Measurements from ENCODE around the gene SGPL1.

The SGPL1 gene

GRCh38 chr10:70885481-70885880, 69.7 kb downstream of the SGPL1 start:
- Mint-ChIP-seq H3K4me1 (ENCODE audit: low read depth) (peaks cover 13% of the 10 kb centered on the region), H3K36me3 (ENCODE audit: low read depth) (peaks cover 10% of the 10 kb centered on the region), H3K27ac (no peak overlapping the region), H3K4me3 (no peak overlapping the region), H3K9me3 (no peaks in the 10 kb centered on the region), H3K27me3 (ENCODE audit: low read depth) (no peaks in the 10 kb centered on the region)
- DNase-seq (ENCODE audit: low spot score) = no peak

GRCh38 chr10:70885931-70886903, 70.5 kb downstream of the SGPL1 start:
- peak overlapping the region; percentile 3 for H3K4me3 Mint-ChIP-seq
- peak overlapping the region; percentile 3 for H3K27ac Mint-ChIP-seq

GRCh38 chr10:70886921-70887665, 71.3 kb downstream of the SGPL1 start:
- H3K36me3 Mint-ChIP-seq (ENCODE audit: low read depth) = peaks cover 10% of the 10 kb centered on the region
- H3K9me3 Mint-ChIP-seq = no peaks in the 10 kb centered on the region
- peak overlapping the region; percentile 72 for H3K4me3 Mint-ChIP-seq
- DNase-seq (ENCODE audit: low spot score) = no peak
- H3K4me1 Mint-ChIP-seq (ENCODE audit: low read depth) = peaks cover 13% of the 10 kb centered on the region
- H3K27me3 Mint-ChIP-seq (ENCODE audit: low read depth) = no peaks in the 10 kb centered on the region
- peak overlapping the region; percentile 43 for H3K27ac Mint-ChIP-seq

More at GRCh38 chr10:70885931-70886903, 70.5 kb downstream of the SGPL1 start:
- no peak for DNase-seq (ENCODE audit: low spot score)
- peaks cover 10% of the 10 kb centered on the region for H3K36me3 Mint-ChIP-seq (ENCODE audit: low read depth)
- peaks cover 13% of the 10 kb centered on the region for H3K4me1 Mint-ChIP-seq (ENCODE audit: low read depth)
- H3K27me3 Mint-ChIP-seq (ENCODE audit: low read depth) = no peaks in the 10 kb centered on the region
- H3K9me3 Mint-ChIP-seq = no peaks in the 10 kb centered on the region

- Mint-ChIP-seq H3K36me3 (ENCODE audit: low read depth) (peaks cover 10% of the 10 kb centered on the region), H3K27me3 (ENCODE audit: low read depth) (no peaks in the 10 kb centered on the region), H3K4me3 (peak within 1 kb of the TSS; percentile 77), H3K4me1 (ENCODE audit: low read depth) (peaks cover 15% of the 10 kb centered on the region), H3K27ac (peak within 1 kb of the TSS; percentile 86), H3K9me3 (no peaks in the 10 kb centered on the region)
- DNase-seq (ENCODE audit: low spot score) = peak; percentile 77
Measured at GRCh38 chr10:70887804-70888800, 72.4 kb downstream of the SGPL1 start, which contains the start of gene PCBD1. Gene PCBD1 (minus strand): TSS chr10:70888565. CDS start chr10:70888533, 32 bp downstream.

GRCh38 chr10:70889291-70889690, 73.5 kb downstream of the SGPL1 start:
- H3K9me3 Mint-ChIP-seq = no peaks in the 10 kb centered on the region
- peak overlapping the region; percentile 77 for H3K4me3 Mint-ChIP-seq
- H3K27me3 Mint-ChIP-seq (ENCODE audit: low read depth) = no peaks in the 10 kb centered on the region
- peaks cover 18% of the 10 kb centered on the region for H3K4me1 Mint-ChIP-seq (ENCODE audit: low read depth)
- H3K36me3 Mint-ChIP-seq (ENCODE audit: low read depth) = peaks cover 5% of the 10 kb centered on the region
- no peak for DNase-seq (ENCODE audit: low spot score)
- H3K27ac Mint-ChIP-seq = no peak overlapping the region

- H3K4me1 Mint-ChIP-seq (ENCODE audit: low read depth) = peaks cover 18% of the 10 kb centered on the region
- H3K4me3 Mint-ChIP-seq = no peak overlapping the region
- no peaks in the 10 kb centered on the region for H3K9me3 Mint-ChIP-seq
- DNase-seq (ENCODE audit: low spot score) = no peak
- no peak overlapping the region for H3K27ac Mint-ChIP-seq
- H3K36me3 Mint-ChIP-seq (ENCODE audit: low read depth) = no peaks in the 10 kb centered on the region
- H3K27me3 Mint-ChIP-seq (ENCODE audit: low read depth) = no peaks in the 10 kb centered on the region
Measured at GRCh38 chr10:70890917-70891431, 75.2 kb downstream of the SGPL1 start.

- Mint-ChIP-seq H3K27me3 (ENCODE audit: low read depth) (no peaks in the 10 kb centered on the region), H3K27ac (no peak overlapping the region), H3K4me1 (ENCODE audit: low read depth) (peaks cover 18% of the 10 kb centered on the region), H3K36me3 (ENCODE audit: low read depth) (no peaks in the 10 kb centered on the region), H3K9me3 (no peaks in the 10 kb centered on the region), H3K4me3 (no peak overlapping the region)
- no peak for DNase-seq (ENCODE audit: low spot score)
Measured at GRCh38 chr10:70891627-70892026, 75.9 kb downstream of the SGPL1 start.

GRCh38 chr10:70892631-70893030, 76.9 kb downstream of the SGPL1 start:
- no peak overlapping the region for H3K4me3 Mint-ChIP-seq
- no peak overlapping the region for H3K27ac Mint-ChIP-seq
- no peak for DNase-seq (ENCODE audit: low spot score)
- no peaks in the 10 kb centered on the region for H3K36me3 Mint-ChIP-seq (ENCODE audit: low read depth)
- H3K9me3 Mint-ChIP-seq = no peaks in the 10 kb centered on the region
- H3K27me3 Mint-ChIP-seq (ENCODE audit: low read depth) = no peaks in the 10 kb centered on the region
- peaks cover 14% of the 10 kb centered on the region for H3K4me1 Mint-ChIP-seq (ENCODE audit: low read depth)

GRCh38 chr10:70893227-70894006, 77.7 kb downstream of the SGPL1 start:
- H3K27ac Mint-ChIP-seq = no peak overlapping the region
- DNase-seq (ENCODE audit: low spot score) = no peak
- no peaks in the 10 kb centered on the region for H3K36me3 Mint-ChIP-seq (ENCODE audit: low read depth)
- H3K4me1 Mint-ChIP-seq (ENCODE audit: low read depth) = peaks cover 14% of the 10 kb centered on the region
- no peaks in the 10 kb centered on the region for H3K27me3 Mint-ChIP-seq (ENCODE audit: low read depth)
- no peak overlapping the region for H3K4me3 Mint-ChIP-seq
- no peaks in the 10 kb centered on the region for H3K9me3 Mint-ChIP-seq

- no peak for DNase-seq (ENCODE audit: low spot score)
- no peak overlapping the region for H3K27ac Mint-ChIP-seq
Measured at GRCh38 chr10:70894416-70894815, 78.7 kb downstream of the SGPL1 start.

GRCh38 chr10:70896551-70896950, 80.8 kb downstream of the SGPL1 start:
- Mint-ChIP-seq H3K27ac (no peak overlapping the region), H3K4me1 (ENCODE audit: low read depth) (peaks cover 5% of the 10 kb centered on the region), H3K36me3 (ENCODE audit: low read depth) (no peaks in the 10 kb centered on the region), H3K27me3 (ENCODE audit: low read depth) (peaks cover 4% of the 10 kb centered on the region), H3K4me3 (no peak overlapping the region), H3K9me3 (no peaks in the 10 kb centered on the region)
- DNase-seq (ENCODE audit: low spot score) = no peak

More at GRCh38 chr10:70894416-70894815, 78.7 kb downstream of the SGPL1 start:
- Mint-ChIP-seq H3K4me3 (no peak overlapping the region), H3K9me3 (no peaks in the 10 kb centered on the region), H3K36me3 (ENCODE audit: low read depth) (no peaks in the 10 kb centered on the region), H3K4me1 (ENCODE audit: low read depth) (peaks cover 7% of the 10 kb centered on the region), H3K27me3 (ENCODE audit: low read depth) (no peaks in the 10 kb centered on the region)

GRCh38 chr10:70898687-70899086, 82.9 kb downstream of the SGPL1 start:
- H3K27me3 Mint-ChIP-seq (ENCODE audit: low read depth) = peaks cover 4% of the 10 kb centered on the region
- no peaks in the 10 kb centered on the region for H3K36me3 Mint-ChIP-seq (ENCODE audit: low read depth)
- no peak overlapping the region for H3K27ac Mint-ChIP-seq
- H3K4me3 Mint-ChIP-seq = no peak overlapping the region
- DNase-seq (ENCODE audit: low spot score) = no peak
- no peaks in the 10 kb centered on the region for H3K9me3 Mint-ChIP-seq
- no peaks in the 10 kb centered on the region for H3K4me1 Mint-ChIP-seq (ENCODE audit: low read depth)

Data from T-helper 2 cell treated with Interferon-gamma antibody and Interleukin-4, amounts not matched to agents 5 μg/mL and 100 μg/mL, for 36 hours (primary cell).